Heart right ventricle (tissue), 16 donors: Measurements from ENCODE around the gene AIFM1. TPM values are rescaled to one million over a fixed set of nuclear protein-coding genes. Genes with fewer than 3 reads are reported as not detected.

Experiments
- ATAC-seq, 8 donors: fragments of 200-7000 bp; cut with Tn5 transposase; one replicate each; pipeline ENCODE4 v1.9.1; 2020; ENCODE audit warnings: mild to moderate bottlenecking in 8 of 8, moderate library complexity in 8 of 8, moderate number of reproducible peaks in 1 of 8
- DNase-seq, 2 donors: peaks; one replicate each; pipeline ENCODE4 v3.0.0-alpha.2; 2020
- H3K27ac ChIP-seq, 10 donors: fragments of 200-600 bp; sonication (generic) in 2 of 10; one replicate each; pipeline versions ENCODE4 v1.5.0 to v1.8.0; 2020 to 2022; ENCODE audit warnings: mild to moderate bottlenecking in 3 of 10
- H3K27me3 ChIP-seq, 7 donors: fragments of 200-600 bp; one replicate each; pipeline ENCODE4 v1.8.0; 2021 to 2022; ENCODE audit warnings: mild to moderate bottlenecking in 2 of 7
- H3K36me3 ChIP-seq, 9 donors: fragments of 200-600 bp; sonication (generic) in 1 of 9; one replicate each; pipeline versions ENCODE4 v1.5.0 to v1.8.0; 2020 to 2022; ENCODE audit warnings: mild to moderate bottlenecking in 2 of 9
- H3K4me1 ChIP-seq, 9 donors: fragments of 200-600 bp; sonication (generic) in 1 of 9; one replicate each; pipeline versions ENCODE4 v1.5.0 to v1.8.0; 2020 to 2022; ENCODE audit warnings: mild to moderate bottlenecking in 4 of 9
- H3K4me3 ChIP-seq, 10 donors: fragments of 200-600 bp; sonication (generic) in 2 of 10; one replicate each; pipeline versions ENCODE4 v1.5.0 to v1.8.0; 2020 to 2022; ENCODE audit warnings: mild to moderate bottlenecking in 7 of 10, moderate library complexity in 2 of 10
- H3K9me3 ChIP-seq, 11 donors: fragments of 200-600 bp in 10 of 11; sonication (generic) in 2 of 11; one replicate each; pipeline versions ENCODE4 v1.5.0 to v1.8.0; 2013 to 2022; ENCODE audit warnings: mild to moderate bottlenecking in 2 of 11, control low read depth in 1 of 11, moderate library complexity in 1 of 11
- CTCF ChIP-seq, 9 donors: fragments of 200-600 bp; sonication (generic) in 2 of 9; IDR thresholded peaks; one replicate each; pipeline versions ENCODE4 v1.5.0 to v1.8.0; 2021 to 2022; ENCODE audit warnings: antibody characterized with exemption in 9 of 9, mild to moderate bottlenecking in 5 of 9, moderate library complexity in 1 of 9
- WGBS, 2 donors: extraction: QIAGEN DNeasy Blood & Tissue Kit; methylation state at CpG; one replicate each; pipeline ENCODE4 v1.1.7; 2013; ENCODE audit warnings: inconsistent platforms in 1 of 2; 5-methylcytosine and 5-hydroxymethylcytosine counted together
- intact Hi-C, 10 donors: fragments of 100-400 bp; cut with DNase I; formaldehyde crosslinking; loops; one replicate each; pipeline versions ENCODE4 v1.11.1 to v1.14.2; 2022
- polyA plus RNA-seq, 2 donors: library from polyadenylated mRNA; stranded (reverse); fragments of 200-250 nt; gene quantifications; one replicate each; pipeline ENCODE4 v1.2.3, GENCODE V29; 2013
- total RNA-seq, 10 donors: library from RNA; stranded (reverse); fragmentation: NEBNext Ultra II Directional in 3 of 10; extraction: Animal tissue kit (Norgen Biotek cat#: 25700) in 3 of 10; gene quantifications; one replicate each; pipeline versions ENCODE4 v1.2.1 to v1.2.4, GENCODE V29; 2021 to 2023
- donor health status: Arrhythmogenic right ventricular cardiomyopathy.
- donor health status: ischemic (EF 13 %, LVEDD 7.1; RV severe dilation, severe dysfunction).
- donor health status: healthy with polysubstance abuse.
- donor health status: DM: no; HTN: yes; CAD: no.
- donor health status: DM: no; HTN: no; CAD: no.
- donor health status: ischemic (EF 25% LVEDD 6.9; RV normal size, moderate dysfunction).
- donor health status: ischemic (EF 25% LVEDD 5.7; RV mildly dilated, moderate dysfunction).
- donor health status: healthy.
- donor health status: DM: yes; HTN: yes; CAD: no.
- donor health status: Ischemic cardiomyopathy.
- donor health status: ischemic (EF 35%, LVEDD 5.7; RV mildly dilated, moderate dysfunction).
- donor health status: nonischemic (EF 11% LVEDD 7.7; RV severe dilation, severe dysfunction).
- donor health status: DM: yes; HTN: yes; CAD: no.
- donor health status: PGD.
- donor health status: ischemic (EF 29% LVEDD 5.4; RV normal size, mild dysfunction).
- donor health status: nonischemic (EF 23%, LVEDD 6.1; RV moderate dilation, normal function).

The AIFM1 gene
- total and polyA plus RNA-seq, 12 donors = 93.8 to 165 (median 141) TPM

- no peak for ATAC-seq
- Histone ChIP-seq H3K27ac (no peak overlapping the region), H3K36me3 (no peaks in the 10 kb centered on the region), H3K9me3 (no peaks in the 10 kb centered on the region), H3K4me1 (peaks cover 0 to 11% (median 2%) of the 10 kb centered on the region in 9 donors), H3K4me3 (no peak overlapping the region), H3K27me3 (peaks cover 0 to 5% (median 0%) of the 10 kb centered on the region in 7 donors)
- no peak for DNase-seq
- WGBS, 2 donors = 48 to 52% methylated on average over 7 of the region's 7 CpGs
- no peak for TF ChIP-seq CTCF (IDR thresholded peaks at IDR 0.05)
- intact Hi-C loops = loop anchor here in 1 of 10 donors (10.0 kb wide), 1 partner anchor 55 kb away; no protein-coding TSS in a partner anchor
These were observed 14.1 kb upstream of the AIFM1 start for GRCh38 chrX:130179579-130180215.

GRCh38 chrX:130179170-130179569 is 13.5 kb upstream of the AIFM1 start:
- H3K27ac ChIP-seq = no peak overlapping the region
- peaks cover 0 to 14% (median 7%) of the 10 kb centered on the region in 9 donors for H3K4me1 ChIP-seq
- 72 to 75% methylated on average over 5 of the region's 5 CpGs for WGBS, 2 donors
- TF ChIP-seq CTCF (IDR thresholded peaks at IDR 0.05) = no peak
- DNase-seq (no peak), ATAC-seq (no peak)
- intact Hi-C loops = loop anchor here in 1 of 10 donors (10.0 kb wide), 1 partner anchor 54 kb away; no protein-coding TSS in a partner anchor
- peaks cover 0 to 5% (median 0%) of the 10 kb centered on the region in 7 donors for H3K27me3 ChIP-seq
- no peak overlapping the region for H3K4me3 ChIP-seq
- H3K9me3 ChIP-seq = no peaks in the 10 kb centered on the region
- H3K36me3 ChIP-seq = no peaks in the 10 kb centered on the region

GRCh38 chrX:130176942-130177341 is 11.3 kb upstream of the AIFM1 start:
- ATAC-seq = no peak
- 83 to 92% methylated on average over 4 of the region's 4 CpGs for WGBS, 2 donors
- Histone ChIP-seq H3K4me3 (no peak overlapping the region), H3K27ac (no peak overlapping the region), H3K27me3 (peaks cover 0 to 5% (median 0%) of the 10 kb centered on the region in 7 donors), H3K4me1 (peaks cover 0 to 36% (median 13%) of the 10 kb centered on the region in 9 donors), H3K9me3 (no peaks in the 10 kb centered on the region), H3K36me3 (no peaks in the 10 kb centered on the region)
- intact Hi-C loops = loop anchor here in 1 of 10 donors (10.0 kb wide), 1 partner anchor 52 kb away; no protein-coding TSS in a partner anchor
- TF ChIP-seq CTCF (IDR thresholded peaks at IDR 0.05) = no peak
- no peak for DNase-seq

- no peak for TF ChIP-seq CTCF (IDR thresholded peaks at IDR 0.05)
- H3K27ac ChIP-seq = no peak overlapping the region
These were observed 10.7 kb upstream of the AIFM1 start for GRCh38 chrX:130176354-130176776.

More at GRCh38 chrX:130176354-130176776, 10.7 kb upstream of the AIFM1 start:
- ATAC-seq (no peak), DNase-seq (no peak)
- Histone ChIP-seq H3K4me1 (peaks cover 0 to 39% (median 13%) of the 10 kb centered on the region in 9 donors), H3K4me3 (no peak overlapping the region), H3K27me3 (peaks cover 0 to 5% (median 0%) of the 10 kb centered on the region in 7 donors), H3K36me3 (no peaks in the 10 kb centered on the region), H3K9me3 (no peaks in the 10 kb centered on the region)
- intact Hi-C loops = loop anchor here in 1 of 10 donors (10.0 kb wide), 1 partner anchor 52 kb away; no protein-coding TSS in a partner anchor
